ENCODE measurements around the gene PDCD1.
A peak's percentile ranks its signal among the peaks of the same experiment; 100 is the strongest.

PDCD1 gene

GRCh38 chr2:241895427-241895711 lies 36.7 kb upstream of the PDCD1 start:
- DNase-seq: no peak

DNA sequence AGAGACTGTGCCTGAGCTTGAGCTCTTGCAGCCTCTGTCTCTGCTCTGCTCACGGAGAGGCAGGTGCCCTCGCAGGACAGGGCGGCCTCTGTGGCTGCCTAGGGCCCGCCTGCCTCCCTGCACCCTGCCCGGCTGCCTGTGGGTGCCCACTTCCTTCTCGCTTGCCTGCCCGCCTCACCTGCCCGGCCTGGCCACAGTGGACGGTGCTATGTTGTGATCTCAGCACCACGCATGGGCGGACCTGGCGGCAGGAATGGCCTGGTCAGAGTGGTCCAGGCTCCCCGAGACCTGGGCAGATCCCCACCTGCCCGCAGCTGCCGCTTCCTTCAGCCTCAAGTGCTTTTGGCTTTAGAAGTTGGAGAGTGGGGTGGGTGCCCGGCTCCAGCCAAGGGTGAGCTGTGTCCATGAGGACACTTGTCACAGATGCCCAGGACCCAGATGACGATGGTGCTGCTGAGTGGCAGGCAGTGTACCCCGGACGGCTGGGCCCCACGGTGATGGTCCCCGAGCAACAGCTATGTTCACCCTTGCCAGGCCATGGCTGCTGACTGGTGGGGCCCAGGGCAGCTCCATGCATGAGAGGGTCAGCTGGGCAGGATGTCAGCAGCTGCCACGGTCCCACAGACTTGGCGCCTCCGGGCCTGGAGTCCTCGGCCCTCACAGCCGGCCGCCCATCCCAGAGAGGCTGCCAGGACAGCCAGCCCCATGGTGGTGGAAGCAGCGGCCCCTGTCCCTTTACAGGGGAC lies 36.2 kb upstream of the PDCD1 start:
- no peak for DNase-seq

- DNase-seq: no peak
Measured at GRCh38 chr2:241894056-241894641, 35.5 kb upstream of the PDCD1 start.

DNA sequence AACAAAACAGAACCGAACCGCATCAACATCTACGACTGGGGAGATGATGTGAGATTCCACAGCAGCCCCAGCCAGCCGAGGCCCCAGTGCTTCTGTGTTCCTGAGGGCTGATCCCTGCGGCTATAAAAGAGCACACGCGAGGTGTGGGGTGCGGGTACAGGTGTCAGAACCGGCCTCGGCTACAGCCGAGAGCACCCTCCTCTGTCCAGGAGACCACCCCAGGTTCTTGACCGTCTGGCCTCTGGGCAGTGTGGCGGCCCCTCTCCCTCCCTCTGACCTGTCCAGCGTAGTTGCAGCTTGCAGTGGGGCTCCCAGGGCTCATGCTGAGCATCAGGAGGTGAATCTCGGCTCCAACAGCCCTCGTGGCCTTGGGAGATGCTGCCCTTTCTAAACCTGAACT lies 34.6 kb upstream of the PDCD1 start:
- no peak for DNase-seq

GRCh38 chr2:241892299-241893137 lies 33.8 kb upstream of the PDCD1 start:
- DNase-seq: no peak

DNA sequence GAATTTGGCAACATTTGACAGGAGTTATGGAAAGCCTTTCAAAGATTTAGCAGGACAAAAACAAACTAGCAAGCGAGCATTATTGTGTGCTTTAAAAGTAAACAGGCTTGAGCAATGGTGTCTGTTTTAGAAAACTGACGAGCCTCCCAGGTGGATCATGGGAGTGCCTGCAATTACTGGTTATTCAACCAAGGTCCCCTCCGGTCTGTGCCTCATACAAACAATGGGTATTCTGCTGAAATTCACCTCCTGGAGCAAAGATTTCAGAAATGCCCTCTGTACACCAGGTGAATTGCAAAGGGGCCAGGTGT lies 33.2 kb upstream of the PDCD1 start:
- no peak for DNase-seq

GRCh38 chr2:241891315-241891987 lies 32.8 kb upstream of the PDCD1 start:
- no peak for DNase-seq

DNA sequence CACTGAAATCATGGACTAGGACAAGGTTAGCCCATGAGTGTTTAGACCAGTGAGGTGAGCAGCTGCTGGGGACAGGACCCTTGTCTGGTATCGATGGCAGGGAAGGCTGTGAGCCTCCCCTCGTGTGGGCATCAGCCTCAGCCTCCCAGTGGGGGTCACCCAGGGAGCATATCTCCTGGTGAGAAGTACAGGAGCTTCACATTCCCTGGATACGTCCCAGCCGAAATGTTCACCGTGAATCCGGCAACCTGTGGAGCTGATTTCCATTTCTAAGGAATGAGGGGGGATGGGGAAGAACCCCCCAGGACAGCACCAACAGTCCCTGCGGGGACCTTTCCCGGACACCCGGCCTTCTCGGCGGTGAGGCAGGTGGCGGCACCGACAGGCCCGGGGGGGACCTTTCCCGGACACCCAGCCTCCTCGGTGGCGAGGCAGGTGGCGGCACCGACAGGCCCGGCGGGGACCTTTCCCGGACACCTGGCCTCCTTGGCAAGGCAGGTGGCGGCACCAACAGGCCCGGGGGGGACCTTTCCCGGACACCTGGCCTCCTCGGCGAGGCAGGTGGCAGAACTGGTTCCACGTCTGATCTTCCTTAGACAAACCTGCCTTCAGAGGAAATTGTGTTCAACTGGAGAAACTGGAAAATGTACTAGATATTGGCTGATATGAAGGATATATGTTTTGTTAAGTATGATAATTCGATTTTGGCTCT lies 32.0 kb upstream of the PDCD1 start:
- DNase-seq: no peak

DNA sequence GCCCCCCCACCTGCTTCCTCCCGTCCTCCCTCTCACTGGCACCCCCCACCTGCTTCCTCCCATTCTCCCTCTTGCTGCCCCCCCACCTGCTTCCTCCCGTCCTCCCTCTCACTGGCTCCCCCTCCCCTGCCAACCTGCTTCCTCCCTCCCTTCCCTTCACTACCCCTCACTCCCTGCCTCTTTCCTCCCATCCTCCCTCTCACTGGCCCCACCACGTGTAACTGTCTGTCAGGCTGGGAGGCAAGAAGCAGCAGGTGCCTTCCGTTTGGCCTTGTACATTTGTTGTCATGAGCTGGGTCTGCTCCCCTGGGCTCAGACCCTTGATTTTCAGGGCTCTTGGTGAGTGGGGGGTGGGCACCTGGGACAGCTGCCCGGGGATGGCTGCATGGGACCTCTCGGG lies 29.9 kb upstream of the PDCD1 start:
- DNase-seq: no peak

DNA sequence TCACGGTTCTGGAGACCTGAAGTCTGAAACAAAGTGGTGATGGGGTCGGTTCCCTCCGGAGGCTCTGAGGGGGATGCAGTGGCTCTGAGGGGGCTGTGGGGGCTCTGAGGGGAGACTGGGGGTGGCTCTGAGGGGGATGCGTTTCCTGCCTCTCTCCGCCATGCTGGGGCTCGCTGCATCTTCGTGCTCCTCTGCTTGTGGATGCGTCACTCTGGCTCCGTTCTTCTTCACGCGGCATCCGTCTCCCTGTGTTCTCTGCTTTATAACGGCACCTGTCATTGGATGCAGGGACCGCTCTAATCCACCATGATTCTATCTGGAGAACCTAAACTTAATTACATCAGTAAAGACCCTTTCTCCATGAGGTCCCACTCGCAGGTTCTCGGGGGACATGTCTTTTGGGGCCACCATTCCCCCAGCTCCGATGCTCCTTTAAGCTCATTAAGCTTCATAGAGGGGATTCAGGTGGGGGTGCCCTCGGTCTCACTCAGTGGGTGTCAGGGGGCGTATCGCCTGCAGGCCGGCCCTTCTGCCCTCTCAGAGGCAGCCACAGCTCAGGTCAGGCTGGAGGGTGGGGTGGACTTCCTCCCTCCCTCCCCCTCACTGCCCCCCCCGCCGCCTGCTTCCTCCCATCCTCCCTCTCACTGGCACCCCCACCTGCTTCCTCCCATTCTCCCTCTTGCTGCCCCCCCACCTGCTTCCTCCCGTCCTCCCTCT lies 29.3 kb upstream of the PDCD1 start:
- no peak for DNase-seq

DNA sequence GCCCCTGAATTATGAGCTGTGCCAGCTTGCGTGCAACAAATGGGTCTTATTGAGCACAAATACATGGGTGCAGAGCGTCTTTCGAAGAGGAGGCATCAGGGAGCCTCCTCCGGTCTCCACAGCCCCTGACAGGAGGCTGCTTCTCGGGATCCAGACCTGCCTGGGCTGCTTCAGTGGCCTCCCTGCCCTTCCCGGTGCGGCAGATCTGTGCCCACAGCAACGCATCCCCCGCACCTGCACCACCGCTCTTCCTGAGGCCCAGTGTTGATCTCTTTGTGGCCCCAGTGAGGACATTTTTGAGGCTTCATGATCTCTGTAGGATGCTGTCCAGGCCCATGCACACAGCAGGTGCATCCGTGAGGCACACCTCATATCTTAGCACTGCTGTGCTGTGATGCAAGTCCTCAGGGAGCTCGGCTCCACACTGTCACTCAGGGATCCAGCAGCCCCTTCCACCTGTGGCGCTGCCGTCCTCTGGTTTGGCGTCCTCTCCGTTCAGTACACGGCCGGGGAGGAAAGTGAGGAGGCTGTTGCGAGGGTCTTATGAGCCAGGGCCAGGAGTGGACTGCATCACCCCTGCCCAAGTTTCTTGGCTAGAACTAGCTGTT lies 28.2 kb upstream of the PDCD1 start:
- no peak for DNase-seq

DNA sequence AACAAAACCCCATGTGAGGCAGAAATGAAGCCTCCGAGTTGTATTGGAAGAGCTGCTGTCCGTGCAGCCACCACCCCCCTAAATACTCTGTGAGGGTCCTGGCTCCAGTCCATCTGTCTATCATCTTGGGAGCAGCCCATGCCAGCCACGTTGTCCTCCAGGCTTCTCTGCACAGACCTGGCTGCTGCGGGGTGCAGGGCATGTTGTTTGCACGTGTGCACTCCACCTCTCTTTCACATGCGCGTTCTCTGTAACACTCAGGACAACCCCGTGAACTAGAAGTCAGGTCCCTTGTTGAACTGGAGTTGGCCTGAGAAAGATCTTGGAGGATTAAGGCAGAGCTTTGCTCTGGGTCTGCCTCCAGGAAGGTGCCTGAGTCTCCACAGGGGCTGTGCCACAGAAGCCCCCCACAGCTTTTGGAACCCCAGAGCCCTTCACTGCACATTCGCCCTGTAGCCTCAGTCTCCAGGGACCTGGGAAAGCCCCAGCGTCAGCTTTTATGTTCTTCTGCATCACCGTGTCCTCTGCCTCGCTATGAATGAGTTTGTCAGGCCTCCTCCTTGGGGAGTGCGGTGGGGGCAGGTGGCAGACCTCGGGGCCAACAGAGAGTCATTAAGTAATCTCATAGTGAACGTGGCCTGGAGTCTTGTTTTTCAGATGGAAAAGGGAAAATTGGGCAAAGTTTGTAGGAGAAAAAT lies 27.4 kb upstream of the PDCD1 start:
- no peak for DNase-seq

DNA sequence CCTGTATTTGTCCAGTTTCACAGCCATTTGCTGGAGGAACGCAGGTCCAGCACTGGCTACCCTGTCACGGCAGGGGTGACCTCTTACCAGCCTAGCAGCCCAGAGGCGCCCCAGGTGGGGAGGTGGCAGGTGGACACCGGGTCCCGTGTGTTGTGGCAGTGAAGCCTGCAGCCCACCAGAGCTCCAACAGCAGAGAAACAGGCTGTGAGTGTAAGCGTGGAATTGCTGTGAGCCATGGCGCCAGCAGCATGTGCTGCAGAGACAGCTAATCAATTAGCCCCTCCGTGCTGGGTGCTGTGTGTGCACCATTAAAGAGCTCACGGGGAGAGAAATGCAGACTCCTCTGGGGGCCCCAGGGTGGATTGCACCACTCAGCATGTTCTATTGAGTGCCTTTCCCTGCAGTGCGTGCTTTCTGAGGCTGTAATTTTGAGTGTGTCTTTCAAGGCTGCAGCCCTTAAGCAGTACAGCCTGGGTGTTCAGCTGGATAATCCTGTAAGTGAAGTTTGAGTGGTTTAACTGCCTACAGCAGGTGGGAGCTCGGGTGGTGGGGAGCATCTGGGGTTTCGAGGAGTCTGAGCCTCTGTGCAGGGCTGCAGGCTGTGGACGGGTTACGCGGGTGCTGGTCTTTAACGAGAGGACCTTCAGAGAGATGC lies 26.7 kb upstream of the PDCD1 start:
- no peak for DNase-seq

DNA sequence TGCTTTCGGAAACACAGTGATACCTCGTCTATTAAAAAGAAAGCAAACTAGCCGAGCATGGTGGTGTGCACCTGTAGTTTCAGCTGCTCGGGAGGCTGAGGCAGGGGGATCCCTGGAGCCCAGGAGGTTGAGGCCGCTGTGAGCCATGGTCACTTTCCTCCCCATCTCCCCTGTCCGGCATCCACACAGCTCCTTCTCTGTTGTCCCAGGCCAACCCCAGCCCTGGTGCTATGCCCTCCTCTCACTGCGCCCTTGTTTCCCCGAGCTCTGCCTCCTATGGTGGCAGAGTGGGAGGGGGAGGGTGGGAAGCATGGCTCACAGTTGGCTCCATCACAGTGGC lies 26.2 kb upstream of the PDCD1 start:
- no peak for DNase-seq

DNA sequence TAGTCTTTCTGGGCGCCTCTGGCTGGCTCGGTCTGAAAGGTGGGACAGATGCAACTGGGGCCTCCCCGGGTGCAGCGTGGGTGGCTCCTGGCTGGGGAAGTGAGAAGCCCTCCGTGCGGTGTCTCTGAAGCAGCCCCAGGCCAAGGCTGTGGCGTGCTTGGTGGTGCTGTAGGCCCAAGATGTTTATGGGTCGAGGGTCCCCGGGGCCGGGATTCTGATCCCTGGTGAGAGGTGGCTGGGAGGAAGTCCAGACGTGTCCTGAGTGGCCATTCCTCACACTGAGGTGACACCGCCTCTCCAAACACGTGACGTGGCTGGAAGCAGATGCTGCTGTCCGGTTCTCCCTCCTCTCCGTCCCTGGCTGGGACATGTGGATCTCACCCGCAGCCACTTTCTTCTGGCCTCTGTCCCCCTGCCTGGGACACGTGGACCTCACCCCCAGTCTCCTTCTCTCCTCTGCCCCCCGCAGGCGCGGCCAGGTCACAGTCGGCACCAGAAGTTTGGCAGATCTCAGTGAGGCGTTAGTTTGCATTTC lies 23.5 kb upstream of the PDCD1 start:
- peak; percentile 72 for DNase-seq

DNA sequence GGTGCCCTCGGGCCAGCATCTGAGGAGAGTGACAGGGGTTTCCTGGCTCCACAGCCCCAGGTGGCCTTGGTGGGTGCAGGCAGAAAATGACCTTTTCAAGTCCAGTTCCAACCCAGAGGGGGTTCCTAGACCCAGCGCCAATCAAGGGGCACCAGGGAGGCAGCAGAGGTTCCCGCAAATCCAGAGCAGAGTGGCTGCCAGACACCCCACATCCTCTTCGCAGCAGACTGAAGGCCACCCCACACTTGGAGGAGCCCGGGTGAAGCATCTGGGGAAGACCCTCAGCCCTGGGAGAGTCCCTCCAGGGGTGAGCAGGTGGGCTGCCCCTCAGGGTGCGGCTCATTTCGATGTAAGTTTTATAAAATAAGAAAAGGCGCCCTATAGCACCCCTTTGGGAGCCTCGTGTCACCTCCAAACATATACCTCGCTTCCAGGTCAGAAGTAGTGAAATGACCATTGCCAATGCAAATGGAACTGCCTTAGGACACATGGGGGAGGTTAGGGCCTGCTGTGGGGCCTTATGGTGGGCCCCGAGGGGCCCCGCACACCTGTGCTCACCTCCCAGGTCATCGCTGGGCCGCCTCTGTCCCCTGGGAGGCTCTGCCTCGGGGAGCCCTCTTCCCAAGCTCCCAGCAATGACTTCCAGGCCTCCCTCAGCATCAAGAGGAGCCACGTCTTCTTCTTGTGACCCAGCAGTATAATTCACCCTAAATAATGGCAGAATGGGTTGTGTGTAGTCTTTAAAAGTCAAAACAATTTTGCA lies 21.8 kb upstream of the PDCD1 start:
- no peak for DNase-seq

GRCh38 chr2:241879326-241879725 lies 20.6 kb upstream of the PDCD1 start:
- no peak for DNase-seq

DNA sequence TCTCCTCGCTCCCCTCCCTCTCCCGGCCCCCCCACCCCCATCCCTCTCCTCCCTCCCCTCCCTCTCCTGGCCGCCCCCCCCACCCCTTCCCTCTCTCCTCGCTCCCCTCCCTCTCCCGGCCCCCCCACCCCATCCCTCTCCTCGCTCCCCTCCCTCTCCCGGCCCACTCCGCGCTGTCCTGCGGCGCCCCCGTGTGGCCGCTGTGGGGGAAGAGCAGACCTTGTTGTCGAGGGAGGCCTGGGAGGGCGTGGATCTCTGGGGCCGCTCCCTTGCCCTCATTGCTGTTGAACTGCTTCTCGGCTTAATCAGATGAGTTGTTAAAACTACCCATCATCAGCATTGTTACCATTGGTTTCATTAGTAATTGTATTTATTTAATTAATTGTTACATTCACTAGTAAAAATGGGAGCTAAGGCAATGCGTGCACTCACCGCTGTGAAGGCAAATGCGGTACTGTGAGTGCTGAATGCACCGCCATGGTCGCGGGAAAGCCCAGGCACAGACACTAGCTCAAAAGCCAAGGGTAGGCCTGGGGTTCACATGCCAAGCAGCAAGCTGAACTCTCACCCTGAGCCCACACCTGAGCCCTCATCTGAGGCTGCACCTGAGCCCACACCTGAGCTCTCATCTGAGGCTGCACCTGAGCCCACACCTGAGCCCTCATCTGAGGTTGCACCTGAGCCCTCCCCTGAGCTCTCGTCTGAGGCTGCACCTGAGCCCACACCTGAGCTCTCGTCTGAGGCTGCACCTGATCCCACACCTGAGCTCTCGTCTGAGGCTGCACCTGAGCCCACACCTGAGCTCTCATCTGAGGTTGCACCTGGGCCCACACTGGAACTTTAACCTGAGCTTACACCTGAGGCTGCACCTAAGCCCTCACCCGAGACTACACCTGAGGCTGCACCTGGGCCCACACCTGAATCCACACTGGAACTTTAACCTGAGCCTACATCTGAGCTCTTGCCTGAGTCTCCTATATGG lies 19.6 kb upstream of the PDCD1 start:
- peak; percentile 81 for DNase-seq

All from stimulated activated CD4-positive, alpha-beta T cell treated with anti-CD3 and anti-CD28 coated beads, Interleukin-1b, Interleukin-23, amount 100 ng/mL, for 48 hours (primary cell).